Retinal pigment epithelial cell (primary cell): ENCODE results near the gene SH3RF3.

ENCODE experiments used
- DNase-seq: peaks from one replicate; pipeline ENCODE4 v3.0.0-alpha.2; 2010; ENCODE audit warnings: low read depth
- H3K4me3 ChIP-seq: 2 replicates; pipeline ENCODE4 v1.5.1; 2011; ENCODE audit warnings: mild to moderate bottlenecking, low read length, control low read depth, moderate library complexity
- CTCF ChIP-seq: conservative IDR thresholded peaks from 2 replicates; pipeline ENCODE4 v1.5.1; 2011; ENCODE audit warnings: low read depth, low read length, control low read depth, inconsistent platforms

Gene SH3RF3

DNA sequence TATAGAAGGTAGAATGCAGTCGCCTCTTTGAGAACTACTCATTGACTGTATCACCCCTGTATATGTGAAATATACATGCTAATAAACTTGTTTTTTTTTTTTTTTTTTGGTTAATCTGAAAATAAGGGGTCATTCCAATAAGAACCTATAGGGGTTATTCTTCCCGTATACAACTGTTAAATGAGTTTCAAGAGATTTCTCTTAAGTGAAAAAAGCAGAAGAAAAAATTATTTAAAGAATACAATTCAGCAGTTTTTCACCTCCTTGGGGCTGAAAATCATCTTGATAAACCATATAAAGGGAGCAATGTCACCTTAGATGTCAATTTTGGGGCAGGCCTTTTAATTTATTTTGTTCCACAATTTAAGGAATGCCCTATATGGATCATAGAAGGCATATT lies 418.3 kb downstream of the SH3RF3 start:
- TF ChIP-seq CTCF: no peak
- no peak for DNase-seq
- H3K4me3 ChIP-seq: no peak overlapping the region

- H3K4me3 ChIP-seq: no peak overlapping the region
- DNase-seq: no peak
- TF ChIP-seq CTCF: no peak
These were observed 420.1 kb downstream of the SH3RF3 start for GRCh38 chr2:109549016-109549590.
